GM23338 (cell line): Measurements from ENCODE around the gene C20orf173.

Experiments
- CREB1 ChIP-seq: fragments of 250-450 bp; sonication (Bioruptor Pico); IDR thresholded peaks from 2 replicates; pipeline ENCODE4 v1.5.0; 2020; ENCODE audit warnings: low read depth, mild to moderate bottlenecking, moderate library complexity
- CTCF ChIP-seq, 2 experiments: fragments of 200-600 bp in 1 of 2; sonication (generic) in 1 of 2; conservative IDR thresholded peaks; 2 replicates each; pipeline versions ENCODE4 v1.5.1 to v1.6.1; 2016 to 2017; ENCODE audit warnings: antibody characterized with exemption in 2 of 2, low read depth in 2 of 2, mild to moderate bottlenecking in 2 of 2, moderate library complexity in 1 of 2
- EZH2 ChIP-seq: fragments of 200-600 bp; sonication (generic); IDR thresholded peaks from one replicate; pipeline ENCODE4 v1.8.0; 2017; ENCODE audit warnings: antibody characterized with exemption, mild to moderate bottlenecking, low read depth; ENCODE audit not compliant: unreplicated experiment
- EZH2phosphoT487 ChIP-seq: fragments of 200-600 bp; sonication (generic); IDR thresholded peaks from one replicate; pipeline ENCODE4 v1.8.1; 2018; ENCODE audit warnings: antibody characterized with exemption; ENCODE audit not compliant: unreplicated experiment
- JUNB ChIP-seq: IDR thresholded peaks from one replicate; pipeline ENCODE4 v1.6.1; 2016; ENCODE audit warnings: antibody characterized with exemption; ENCODE audit not compliant: unreplicated experiment
- NANOG ChIP-seq: IDR thresholded peaks from 2 replicates; pipeline ENCODE4 v1.6.1; 2016; ENCODE audit warnings: antibody characterized with exemption, borderline replicate concordance
- POLR2AphosphoS5 ChIP-seq: IDR thresholded peaks from 2 replicates; pipeline ENCODE4 v1.6.1; 2016; ENCODE audit warnings: antibody characterized with exemption, low read depth
- STAT1 ChIP-seq: IDR thresholded peaks from one replicate; pipeline ENCODE4 v1.6.1; 2016; ENCODE audit warnings: antibody characterized with exemption; ENCODE audit not compliant: unreplicated experiment
- ZNF331 ChIP-seq: fragments of 250-450 bp; sonication (Bioruptor Pico); IDR thresholded peaks from 2 replicates; pipeline ENCODE4 v1.5.0; 2020; ENCODE audit warnings: low read depth, mild to moderate bottlenecking, moderate library complexity
- TF ChIP-seq, protein P1 (sequence below): IDR thresholded peaks from one replicate; pipeline ENCODE4 v1.6.1; 2018; ENCODE audit warnings: antibody characterized with exemption; ENCODE audit not compliant: unreplicated experiment
- TF ChIP-seq, protein P2 (sequence below): IDR thresholded peaks from 2 replicates; pipeline ENCODE4 v1.6.1; 2016; ENCODE audit warnings: antibody characterized with exemption

GRCh38 chr20:35504751-35505150 is 24.7 kb downstream of the C20orf173 start:
- no peak for TF ChIP-seq CTCF (conservative IDR thresholded peaks at IDR 0.05; ENCODE audit: low read depth in 2 of 2)
- no peak for TF ChIP-seq CREB1 (CRISPR knock-in tag)
- TF ChIP-seq NANOG = no peak
- TF ChIP-seq POLR2AphosphoS5 = no peak
- TF ChIP-seq EZH2 = no peak
- no peak for TF ChIP-seq ZNF331 (CRISPR knock-in tag)
- TF ChIP-seq, protein P1, sequence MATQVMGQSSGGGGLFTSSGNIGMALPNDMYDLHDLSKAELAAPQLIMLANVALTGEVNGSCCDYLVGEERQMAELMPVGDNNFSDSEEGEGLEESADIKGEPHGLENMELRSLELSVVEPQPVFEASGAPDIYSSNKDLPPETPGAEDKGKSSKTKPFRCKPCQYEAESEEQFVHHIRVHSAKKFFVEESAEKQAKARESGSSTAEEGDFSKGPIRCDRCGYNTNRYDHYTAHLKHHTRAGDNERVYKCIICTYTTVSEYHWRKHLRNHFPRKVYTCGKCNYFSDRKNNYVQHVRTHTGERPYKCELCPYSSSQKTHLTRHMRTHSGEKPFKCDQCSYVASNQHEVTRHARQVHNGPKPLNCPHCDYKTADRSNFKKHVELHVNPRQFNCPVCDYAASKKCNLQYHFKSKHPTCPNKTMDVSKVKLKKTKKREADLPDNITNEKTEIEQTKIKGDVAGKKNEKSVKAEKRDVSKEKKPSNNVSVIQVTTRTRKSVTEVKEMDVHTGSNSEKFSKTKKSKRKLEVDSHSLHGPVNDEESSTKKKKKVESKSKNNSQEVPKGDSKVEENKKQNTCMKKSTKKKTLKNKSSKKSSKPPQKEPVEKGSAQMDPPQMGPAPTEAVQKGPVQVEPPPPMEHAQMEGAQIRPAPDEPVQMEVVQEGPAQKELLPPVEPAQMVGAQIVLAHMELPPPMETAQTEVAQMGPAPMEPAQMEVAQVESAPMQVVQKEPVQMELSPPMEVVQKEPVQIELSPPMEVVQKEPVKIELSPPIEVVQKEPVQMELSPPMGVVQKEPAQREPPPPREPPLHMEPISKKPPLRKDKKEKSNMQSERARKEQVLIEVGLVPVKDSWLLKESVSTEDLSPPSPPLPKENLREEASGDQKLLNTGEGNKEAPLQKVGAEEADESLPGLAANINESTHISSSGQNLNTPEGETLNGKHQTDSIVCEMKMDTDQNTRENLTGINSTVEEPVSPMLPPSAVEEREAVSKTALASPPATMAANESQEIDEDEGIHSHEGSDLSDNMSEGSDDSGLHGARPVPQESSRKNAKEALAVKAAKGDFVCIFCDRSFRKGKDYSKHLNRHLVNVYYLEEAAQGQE = no peak
- TF ChIP-seq EZH2phosphoT487 = no peak
- TF ChIP-seq, protein P2, sequence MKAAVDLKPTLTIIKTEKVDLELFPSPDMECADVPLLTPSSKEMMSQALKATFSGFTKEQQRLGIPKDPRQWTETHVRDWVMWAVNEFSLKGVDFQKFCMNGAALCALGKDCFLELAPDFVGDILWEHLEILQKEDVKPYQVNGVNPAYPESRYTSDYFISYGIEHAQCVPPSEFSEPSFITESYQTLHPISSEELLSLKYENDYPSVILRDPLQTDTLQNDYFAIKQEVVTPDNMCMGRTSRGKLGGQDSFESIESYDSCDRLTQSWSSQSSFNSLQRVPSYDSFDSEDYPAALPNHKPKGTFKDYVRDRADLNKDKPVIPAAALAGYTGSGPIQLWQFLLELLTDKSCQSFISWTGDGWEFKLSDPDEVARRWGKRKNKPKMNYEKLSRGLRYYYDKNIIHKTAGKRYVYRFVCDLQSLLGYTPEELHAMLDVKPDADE = no peak
- TF ChIP-seq STAT1 = no peak
- no peak for TF ChIP-seq JUNB
